Measurements from ENCODE around the gene ATXN2L.

DNA sequence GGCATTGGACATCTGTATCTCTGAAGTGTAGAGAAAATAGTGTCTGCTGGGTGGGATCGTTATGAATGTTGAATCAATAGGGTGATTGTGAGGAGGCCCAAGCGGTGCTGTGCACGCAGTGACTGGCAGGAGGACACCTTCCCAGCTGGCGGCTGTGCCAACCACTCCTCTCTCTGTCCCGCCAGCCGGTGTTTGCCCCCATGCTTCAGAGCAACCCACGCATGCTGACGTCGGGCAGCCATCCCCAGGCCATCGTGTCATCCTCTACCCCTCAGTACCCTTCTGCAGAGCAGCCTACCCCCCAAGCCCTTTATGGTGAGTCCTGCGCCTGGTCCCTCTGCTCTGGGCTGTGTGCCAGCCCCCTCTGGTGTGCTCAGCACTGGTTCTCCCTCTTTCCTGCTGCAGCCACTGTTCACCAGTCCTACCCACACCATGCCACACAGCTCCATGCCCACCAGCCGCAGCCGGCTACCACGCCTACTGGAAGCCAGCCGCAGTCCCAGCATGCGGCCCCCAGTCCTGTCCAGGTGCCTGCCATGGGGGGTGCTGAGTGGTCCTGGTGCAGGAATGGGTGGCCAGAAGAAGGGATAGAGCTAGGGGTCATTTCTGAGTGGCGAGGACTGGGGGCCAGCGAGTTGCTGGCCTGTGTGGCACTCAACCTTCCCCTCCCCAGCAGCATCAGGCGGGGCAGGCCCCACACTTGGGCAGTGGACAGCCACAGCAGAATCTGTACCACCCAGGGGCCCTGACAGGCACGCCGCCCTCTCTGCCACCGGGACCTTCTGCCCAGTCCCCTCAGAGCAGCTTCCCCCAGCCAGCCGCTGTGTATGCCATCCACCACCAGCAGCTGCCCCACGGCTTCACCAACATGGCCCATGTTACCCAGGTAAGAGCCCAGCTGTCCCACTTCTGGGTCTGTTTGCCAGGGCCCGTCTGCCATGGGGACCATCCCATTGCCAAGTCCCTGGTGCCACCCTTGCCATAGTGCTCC, 12.4 kb downstream of the ATXN2L start:
- no peak for TF ChIP-seq CTCF (IDR thresholded peaks at IDR 0.05; ENCODE audit: poor library complexity)
- TF ChIP-seq EZH2phosphoT487 (IDR thresholded peaks at IDR 0.05; ENCODE audit: low read depth, severe bottlenecking, unreplicated experiment): no peak
